Osteoblast (primary cell): ENCODE data around the gene RABIF. TPM values are rescaled to one million over a fixed set of nuclear protein-coding genes. Genes with fewer than 3 reads are reported as not detected.
A peak's percentile ranks its signal among the peaks of the same experiment; 100 is the strongest.

Source experiments
- DNase-seq: peaks from one replicate; pipeline ENCODE4 v3.0.0; 2011; ENCODE audit warnings: low spot score, mixed read lengths; ENCODE audit not compliant: insufficient read length; ENCODE audit errors: missing footprints
- H2AFZ ChIP-seq: 2 replicates; pipeline ENCODE4 v1.6.0; 2011; ENCODE audit warnings: mild to moderate bottlenecking, low read length
- H3K27ac ChIP-seq: 2 replicates; pipeline ENCODE4 v1.5.1; 2011; ENCODE audit warnings: mild to moderate bottlenecking, low read depth, low read length, moderate library complexity
- H3K27me3 ChIP-seq: 2 replicates; pipeline ENCODE4 v1.6.0; 2012; ENCODE audit warnings: mild to moderate bottlenecking, control low read depth, inconsistent platforms, low read length, moderate library complexity; ENCODE audit not compliant: insufficient read depth
- H3K36me3 ChIP-seq: 2 replicates; pipeline ENCODE4 v1.5.1; 2011; ENCODE audit warnings: mild to moderate bottlenecking, low read length, control low read depth, moderate library complexity; ENCODE audit not compliant: insufficient read depth
- H3K4me1 ChIP-seq: 2 replicates; pipeline ENCODE4 v1.5.1; 2011; ENCODE audit warnings: mild to moderate bottlenecking, low read length, control low read depth, moderate library complexity; ENCODE audit not compliant: insufficient read depth
- H3K4me2 ChIP-seq: 2 replicates; pipeline ENCODE4 v1.6.0; 2011; ENCODE audit warnings: mild to moderate bottlenecking, low read length; ENCODE audit not compliant: insufficient read depth
- H3K4me3 ChIP-seq: fragments of 200-600 bp; sonication (generic); 3 replicates; pipeline ENCODE4 v1.5.1; 2012; ENCODE audit warnings: mild to moderate bottlenecking, low read length, inconsistent platforms; ENCODE audit not compliant: insufficient read depth
- H3K79me2 ChIP-seq: 2 replicates; pipeline ENCODE4 v1.6.0; 2012; ENCODE audit warnings: mild to moderate bottlenecking, low read length, control low read depth, inconsistent platforms; ENCODE audit not compliant: insufficient read depth
- H3K9me3 ChIP-seq: 2 replicates; pipeline ENCODE4 v1.5.1; 2011; ENCODE audit warnings: low read depth, low read length, control low read depth
- H4K20me1 ChIP-seq: 2 replicates; pipeline ENCODE4 v1.6.0; 2012; ENCODE audit warnings: mild to moderate bottlenecking, low read length, control low read depth; ENCODE audit not compliant: insufficient read depth
- CTCF ChIP-seq: IDR thresholded peaks from 2 replicates; pipeline ENCODE4 v1.5.1; 2011; ENCODE audit warnings: mild to moderate bottlenecking, low read depth, low read length, moderate library complexity; ENCODE audit errors: extremely low read depth
- total RNA-seq: library from RNA; depleted of rRNA; stranded (reverse); fragments of >200 nt; gene quantifications from 2 replicates; pipeline ENCODE4 v1.2.3, GENCODE V29; 2012

Gene RABIF
- total RNA-seq, 1 donor = 7.2 TPM

- Histone ChIP-seq H3K9me3 (no peaks in the 10 kb centered on the region), H2AFZ (no peak overlapping the region), H3K36me3 (no peaks in the 10 kb centered on the region), H3K4me2 (no peak overlapping the region), H4K20me1 (no peaks in the 10 kb centered on the region), H3K4me1 (no peaks in the 10 kb centered on the region), H3K79me2 (no peaks in the 10 kb centered on the region), H3K27ac (no peak overlapping the region), H3K4me3 (no peak overlapping the region), H3K27me3 (no peaks in the 10 kb centered on the region)
- no peak for TF ChIP-seq CTCF
- no peak for DNase-seq
Measured at GRCh38 chr1:202934755-202935154, 45.8 kb upstream of the RABIF start.

GRCh38 chr1:202932476-202932875 is 43.5 kb upstream of the RABIF start:
- H3K4me3 ChIP-seq = no peak overlapping the region
- H3K27ac ChIP-seq = no peak overlapping the region
- no peaks in the 10 kb centered on the region for H3K4me1 ChIP-seq
- no peaks in the 10 kb centered on the region for H3K27me3 ChIP-seq
- no peaks in the 10 kb centered on the region for H4K20me1 ChIP-seq
- DNase-seq = no peak
- H3K4me2 ChIP-seq = no peak overlapping the region
- no peak overlapping the region for H2AFZ ChIP-seq
- H3K79me2 ChIP-seq = no peaks in the 10 kb centered on the region
- no peaks in the 10 kb centered on the region for H3K9me3 ChIP-seq
- TF ChIP-seq CTCF = no peak
- no peaks in the 10 kb centered on the region for H3K36me3 ChIP-seq

GRCh38 chr1:202926581-202927491 is 37.9 kb upstream of the RABIF start, which contains the start of gene KLHL12:
KLHL12 (minus strand) TSS chr1:202927234; CDS start chr1:202925162, 2,072 bp downstream.
- Histone ChIP-seq H3K4me1 (peaks cover 7% of the 10 kb centered on the region), H3K4me3 (peak within 1 kb of the TSS; percentile 94), H3K4me2 (peak within 1 kb of the TSS; percentile 96), H3K36me3 (peaks cover 21% of the 10 kb centered on the region), H4K20me1 (no peaks in the 10 kb centered on the region), H3K27ac (peak within 1 kb of the TSS; percentile 87), H2AFZ (peak within 1 kb of the TSS; percentile 93), H3K27me3 (no peaks in the 10 kb centered on the region), H3K79me2 (peaks cover 34% of the 10 kb centered on the region), H3K9me3 (no peaks in the 10 kb centered on the region)
- TF ChIP-seq CTCF = peak; percentile 56
- peak; percentile 98 for DNase-seq

GRCh38 chr1:202923533-202923932 is 34.6 kb upstream of the RABIF start:
- no peak for TF ChIP-seq CTCF
- Histone ChIP-seq H3K79me2 (peaks cover 35% of the 10 kb centered on the region), H3K4me3 (no peak overlapping the region), H4K20me1 (no peaks in the 10 kb centered on the region), H3K27ac (no peak overlapping the region), H3K4me2 (no peak overlapping the region), H3K36me3 (peaks cover 25% of the 10 kb centered on the region), H3K9me3 (no peaks in the 10 kb centered on the region), H3K4me1 (peaks cover 7% of the 10 kb centered on the region), H2AFZ (no peak overlapping the region), H3K27me3 (no peaks in the 10 kb centered on the region)
- DNase-seq = no peak
